ENCODE measurements around the gene CCAR1. TPM values are rescaled to one million over a fixed set of nuclear protein-coding genes. Genes with fewer than 3 reads are reported as not detected.
"Not testable (repeated sequence)": the region's sequence is repeated elsewhere in the genome, so short reads cannot be mapped to it uniquely, and the experiment has no call there.

The CCAR1 gene
- total RNA-seq, 2 donors from 2014 or later: 30.9 to 68.6 TPM

GRCh38 chr10:68837626-68838322 is 116.7 kb downstream of the CCAR1 start:
- Histone ChIP-seq H3K36me3 (replicated peaks in 1 of 2; ENCODE audit: insufficient read depth in 1 of 2, low read depth in 2 of 2) (no peaks in the 10 kb centered on the region), H3K4me1 (no peaks in the 10 kb centered on the region), H3K9me3 (no peaks in the 10 kb centered on the region), H3K4me3 (no peak overlapping the region), H3K27ac (no peak overlapping the region), H3K27me3 (no peaks in the 10 kb centered on the region)
- TF ChIP-seq CTCF (IDR thresholded peaks at IDR 0.05) (no peak), POLR2A (IDR thresholded peaks at IDR 0.05) (no peak)
- 85% methylated on average over 7 to 8 of the region's 8 CpGs for WGBS, 2 donors
- ATAC-seq: no peak
- intact Hi-C loops (cut with DNase I): no loop called here
- no peak for DNase-seq

- H3K4me1 ChIP-seq; H3K4me3 ChIP-seq; H3K27ac ChIP-seq; H3K27me3 ChIP-seq; DNase-seq; H3K36me3 ChIP-seq (replicated peaks in 1 of 2; ENCODE audit: insufficient read depth in 1 of 2, low read depth in 2 of 2); intact Hi-C loops (cut with DNase I); H3K9me3 ChIP-seq; ATAC-seq: not testable (repeated sequence)
- WGBS, 2 donors: 90 to 92% methylated on average over 9 of the region's 9 CpGs
These were observed 119.6 kb downstream of the CCAR1 start for GRCh38 chr10:68840650-68841049.

Small RNA genes within 50 kb of the gene (microRNA-seq; reads per million reads assigned to microRNA genes)
- 0 reads per million in 2 donors for gene MIR1254-1 (ENCODE audit: borderline number of aligned reads in 2 of 2, borderline replicate concordance in 2 of 2)

Small RNA genes within 50 kb of the gene (small RNA-seq; reads per million reads assigned to genes)
- gene MIR1254-1 (not detected), gene RF00019 (not detected)

Other genes with a start within 250 kb of the CCAR1 start
- gene DNA2, start 249.3 kb upstream of the CCAR1 start, total RNA-seq: 1 to 10 TPM in 1 of 2 donors, under 1 TPM in 1; 0.66 to 2.3 TPM
- gene SLC25A16, start 193.7 kb upstream of the CCAR1 start, total RNA-seq: 10 to 100 TPM; 13.7 to 17.8 TPM
- 1 to 10 TPM; 1.6 to 3.6 TPM for gene TET1, start 160.9 kb upstream of the CCAR1 start, total RNA-seq
- 1 to 10 TPM; 2.1 to 4.0 TPM for gene STOX1, start 106.3 kb downstream of the CCAR1 start, total RNA-seq
- gene DDX50, start 180.1 kb downstream of the CCAR1 start, total RNA-seq: 10 to 100 TPM; 22.3 to 23.7 TPM
- 10 to 100 TPM; 24.6 to 38.9 TPM for gene DDX21, start 234.9 kb downstream of the CCAR1 start, total RNA-seq